H9 (cell line): Measurements from ENCODE around the gene NEAT1. TPM values are rescaled to one million over a fixed set of nuclear protein-coding genes. Genes with fewer than 3 reads are reported as not detected.

Experiments used
- DNase-seq: peaks from one replicate; pipeline ENCODE4 v3.0.0-alpha.2; 2017
- H2AFZ ChIP-seq: one replicate; pipeline ENCODE4 v1.6.1; 2013; ENCODE audit warnings: mild to moderate bottlenecking, low read length, control low read depth, moderate library complexity
- H2AK5ac ChIP-seq: 2 replicates; pipeline ENCODE4 v1.6.1; 2013; ENCODE audit warnings: low read length, control low read depth, mixed read lengths; ENCODE audit not compliant: insufficient read length
- H2BK120ac ChIP-seq: one replicate; pipeline ENCODE4 v1.6.1; 2013; ENCODE audit warnings: low read depth, mild to moderate bottlenecking, low read length, control low read depth, inconsistent platforms; ENCODE audit not compliant: poor library complexity, severe bottlenecking
- H2BK12ac ChIP-seq: 2 replicates; pipeline ENCODE4 v1.6.1; 2013; ENCODE audit warnings: low read length, control low read depth, mixed read lengths, low read depth; ENCODE audit not compliant: insufficient read length
- H2BK15ac ChIP-seq: 2 replicates; pipeline ENCODE4 v1.6.1; 2013; ENCODE audit warnings: low read depth, low read length, control low read depth
- H2BK20ac ChIP-seq: one replicate; pipeline ENCODE4 v1.6.1; 2013; ENCODE audit warnings: low read depth, mild to moderate bottlenecking, low read length, control low read depth, inconsistent platforms; ENCODE audit not compliant: poor library complexity, severe bottlenecking
- H2BK5ac ChIP-seq: 2 replicates; pipeline ENCODE4 v1.6.1; 2013; ENCODE audit warnings: low read length, control low read depth, mixed read lengths; ENCODE audit not compliant: insufficient read length
- H3K14ac ChIP-seq: 2 replicates; pipeline ENCODE4 v1.6.1; 2013; ENCODE audit warnings: low read length, control low read depth; ENCODE audit not compliant: insufficient read depth
- H3K18ac ChIP-seq: 2 replicates; pipeline ENCODE4 v1.6.1; 2013; ENCODE audit warnings: low read depth, mild to moderate bottlenecking, mixed read lengths, low read length, control low read depth; ENCODE audit not compliant: insufficient read length
- H3K23ac ChIP-seq: 2 replicates; pipeline ENCODE4 v1.6.1; 2013; ENCODE audit warnings: low read length, control low read depth, mixed read lengths, low read depth; ENCODE audit not compliant: insufficient read length
- H3K23me2 ChIP-seq: 2 replicates; pipeline ENCODE4 v1.6.1; 2013; ENCODE audit warnings: low read depth, mild to moderate bottlenecking, mixed read lengths, low read length, control low read depth; ENCODE audit not compliant: insufficient read length, poor library complexity, severe bottlenecking
- H3K27ac ChIP-seq: 2 replicates; pipeline ENCODE4 v1.5.1; 2013; ENCODE audit warnings: low read length, control low read depth, mixed read lengths, low read depth; ENCODE audit not compliant: insufficient read length
- H3K27me3 ChIP-seq: 2 replicates; pipeline ENCODE4 v1.6.1; 2013; ENCODE audit warnings: low read length, control low read depth, inconsistent platforms; ENCODE audit not compliant: insufficient read depth
- H3K4ac ChIP-seq: 2 replicates; pipeline ENCODE4 v1.6.1; 2013; ENCODE audit warnings: low read depth, mild to moderate bottlenecking, control low read depth, inconsistent platforms, low read length, moderate library complexity
- H3K4me1 ChIP-seq: 2 replicates; pipeline ENCODE4 v1.6.1; 2013; ENCODE audit warnings: low read length, control low read depth, inconsistent platforms; ENCODE audit not compliant: insufficient read depth
- H3K4me2 ChIP-seq: 2 replicates; pipeline ENCODE4 v1.6.1; 2013; ENCODE audit warnings: low read length, control low read depth, mixed read lengths; ENCODE audit not compliant: insufficient read length, insufficient read depth
- H3K56ac ChIP-seq: 2 replicates; pipeline ENCODE4 v1.6.1; 2013; ENCODE audit warnings: low read depth, mild to moderate bottlenecking, mixed read lengths, low read length, control low read depth; ENCODE audit not compliant: insufficient read length
- H3K79me1 ChIP-seq: 2 replicates; pipeline ENCODE4 v1.6.1; 2013; ENCODE audit warnings: low read depth, mild to moderate bottlenecking, moderate library complexity, low read length, control low read depth, inconsistent platforms; ENCODE audit not compliant: insufficient read depth, poor library complexity, severe bottlenecking
- H3K79me2 ChIP-seq: 2 replicates; pipeline ENCODE4 v1.6.1; 2013; ENCODE audit warnings: low read length, control low read depth, inconsistent platforms; ENCODE audit not compliant: insufficient read depth
- H3K9ac ChIP-seq: 2 replicates; pipeline ENCODE4 v1.6.1; 2013; ENCODE audit warnings: low read length, control low read depth, mixed read lengths; ENCODE audit not compliant: insufficient read length; ENCODE audit errors: extremely low read depth
- H3K9me3 ChIP-seq: one replicate; pipeline ENCODE4 v1.6.1; 2013; ENCODE audit warnings: low read depth, low read length, inconsistent platforms; ENCODE audit not compliant: control insufficient read depth
- H3T11ph ChIP-seq: one replicate; pipeline ENCODE4 v1.6.1; 2013; ENCODE audit warnings: mild to moderate bottlenecking, low read length, control low read depth, inconsistent platforms
- H4K20me1 ChIP-seq: one replicate; pipeline ENCODE4 v1.6.1; 2013; ENCODE audit not compliant: control insufficient read depth, insufficient read length, insufficient read depth
- H4K5ac ChIP-seq: 2 replicates; pipeline ENCODE4 v1.6.1; 2013; ENCODE audit warnings: low read depth, mild to moderate bottlenecking, mixed read lengths, low read length, control low read depth; ENCODE audit not compliant: insufficient read length
- H4K8ac ChIP-seq: replicated peaks from 2 replicates; pipeline ENCODE4 v1.6.1; 2013; ENCODE audit warnings: low read length, control low read depth, mixed read lengths, low read depth; ENCODE audit not compliant: insufficient read length
- H4K91ac ChIP-seq: 2 replicates; pipeline ENCODE4 v1.6.1; 2013; ENCODE audit warnings: low read depth, mild to moderate bottlenecking, moderate library complexity, mixed read lengths, low read length, control low read depth; ENCODE audit not compliant: insufficient read length
- H3K27ac Mint-ChIP-seq, 3 experiments: 2 replicates in 2 of 3; 3 replicates in 1 of 3; pipeline ENCODE4 v1.8.0; 2020 to 2021; ENCODE audit warnings: mixed read lengths in 3 of 3, mild to moderate bottlenecking in 1 of 3, moderate library complexity in 1 of 3
- H3K27me3 Mint-ChIP-seq: 2 replicates; pipeline ENCODE4 v1.8.0; 2021; ENCODE audit warnings: low read depth, mild to moderate bottlenecking, moderate library complexity, mixed read lengths
- H3K36me3 Mint-ChIP-seq, 3 experiments: 2 replicates in 2 of 3; 3 replicates in 1 of 3; pipeline ENCODE4 v1.8.0; 2020 to 2021; ENCODE audit warnings: low read depth in 3 of 3, mixed read lengths in 3 of 3; ENCODE audit not compliant: insufficient read depth in 1 of 3
- H3K4me1 Mint-ChIP-seq, 2 experiments: 2 replicates each; pipeline ENCODE4 v1.8.0; 2020; ENCODE audit warnings: mixed read lengths in 2 of 2
- H3K4me3 Mint-ChIP-seq, 2 experiments: 2 replicates in 1 of 2; 3 replicates in 1 of 2; pipeline ENCODE4 v1.8.0; 2020 to 2021; ENCODE audit warnings: mild to moderate bottlenecking in 2 of 2, mixed read lengths in 2 of 2, moderate library complexity in 1 of 2
- H3K9me3 Mint-ChIP-seq, 2 experiments: 2 replicates in 1 of 2; 3 replicates in 1 of 2; pipeline ENCODE4 v1.8.0; 2020; ENCODE audit warnings: mild to moderate bottlenecking in 2 of 2, mixed read lengths in 2 of 2, moderate library complexity in 1 of 2
- WGBS: extraction: QIAGEN DNeasy Blood & Tissue Kit; methylation state at CpG from one replicate; pipeline ENCODE4 v1.1.7; 2013; ENCODE audit warnings: missing lambda C conversion rate, low lambda C conversion rate, mixed read lengths; ENCODE audit not compliant: insufficient read length; ENCODE audit errors: extremely low coverage; 5-methylcytosine and 5-hydroxymethylcytosine counted together
- total RNA-seq: library from RNA; stranded (reverse); gene quantifications from 2 replicates; pipeline ENCODE4 v1.2.1, GENCODE V29; 2021
- TF ChIP-seq, protein P1 (sequence below): fragments of 200-600 bp; sonication (generic); conservative IDR thresholded peaks from 3 replicates; pipeline ENCODE4 v1.8.0; 2021; ENCODE audit warnings: antibody characterized with exemption, mild to moderate bottlenecking

The NEAT1 gene
- total RNA-seq, 1 experiment from 2014 or later: 12.7 TPM

DNA sequence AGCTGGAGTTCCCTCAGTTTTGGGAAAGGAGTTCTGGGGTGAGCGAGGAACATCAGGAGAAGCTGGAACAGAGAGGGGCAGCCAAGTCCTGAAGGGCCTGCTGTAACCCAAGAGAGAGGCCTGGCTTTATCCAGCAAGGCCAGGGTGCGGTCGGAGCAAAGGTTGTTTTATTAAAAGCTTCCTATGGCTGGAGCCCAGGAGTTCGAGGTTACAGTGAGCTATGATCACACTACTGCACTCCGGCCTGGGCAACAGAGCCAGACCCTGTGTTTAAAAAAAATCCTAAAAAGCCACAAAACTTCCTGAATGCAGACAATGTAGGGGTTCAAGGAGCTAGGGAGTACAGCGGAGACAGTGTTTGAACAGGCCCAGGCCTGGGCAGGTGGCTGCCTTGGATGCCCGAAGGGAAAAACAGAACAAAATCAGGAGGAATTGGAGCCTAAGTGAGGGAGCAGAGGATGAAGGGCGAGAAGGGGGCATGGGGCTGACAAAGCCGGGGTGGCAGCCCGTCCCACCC is 54.1 kb downstream of the NEAT1 start:
- Histone ChIP-seq H4K5ac (peak overlapping the region; percentile 18), H3K79me2 (no peaks in the 10 kb centered on the region), H2BK5ac (no peak overlapping the region), H2BK120ac (no peak overlapping the region), H2BK12ac (peak overlapping the region; percentile 79), H3K4ac (peak overlapping the region; percentile 40), H3K4me1 (peaks cover 9% of the 10 kb centered on the region), H3K56ac (no peak overlapping the region), H3K4me2 (peak overlapping the region; percentile 60), H3K79me1 (no peaks in the 10 kb centered on the region), H3K9ac (peak overlapping the region; percentile 71), H4K91ac (no peak overlapping the region), H3K27me3 (no peaks in the 10 kb centered on the region), H3K9me3 (no peaks in the 10 kb centered on the region), H2BK15ac (no peak overlapping the region), H3T11ph (no peak overlapping the region), H3K23ac (no peak overlapping the region), H3K18ac (peak overlapping the region; percentile 84), H4K20me1 (no peaks in the 10 kb centered on the region), H2BK20ac (no peak overlapping the region), H3K23me2 (peaks cover 10% of the 10 kb centered on the region), H4K8ac (no peak overlapping the region), H3K27ac (no peak overlapping the region), H3K14ac (peak overlapping the region; percentile 92), H2AFZ (no peak overlapping the region), H2AK5ac (no peak overlapping the region)
- peak overlapping the region; percentile 90 to 94 (median 92); a peak in 6 of 7 replicates for H3K27ac Mint-ChIP-seq
- H3K36me3 Mint-ChIP-seq: no peaks in the 10 kb centered on the region
- H3K27me3 Mint-ChIP-seq: peaks cover 1% of the 10 kb centered on the region
- TF ChIP-seq, protein P1, sequence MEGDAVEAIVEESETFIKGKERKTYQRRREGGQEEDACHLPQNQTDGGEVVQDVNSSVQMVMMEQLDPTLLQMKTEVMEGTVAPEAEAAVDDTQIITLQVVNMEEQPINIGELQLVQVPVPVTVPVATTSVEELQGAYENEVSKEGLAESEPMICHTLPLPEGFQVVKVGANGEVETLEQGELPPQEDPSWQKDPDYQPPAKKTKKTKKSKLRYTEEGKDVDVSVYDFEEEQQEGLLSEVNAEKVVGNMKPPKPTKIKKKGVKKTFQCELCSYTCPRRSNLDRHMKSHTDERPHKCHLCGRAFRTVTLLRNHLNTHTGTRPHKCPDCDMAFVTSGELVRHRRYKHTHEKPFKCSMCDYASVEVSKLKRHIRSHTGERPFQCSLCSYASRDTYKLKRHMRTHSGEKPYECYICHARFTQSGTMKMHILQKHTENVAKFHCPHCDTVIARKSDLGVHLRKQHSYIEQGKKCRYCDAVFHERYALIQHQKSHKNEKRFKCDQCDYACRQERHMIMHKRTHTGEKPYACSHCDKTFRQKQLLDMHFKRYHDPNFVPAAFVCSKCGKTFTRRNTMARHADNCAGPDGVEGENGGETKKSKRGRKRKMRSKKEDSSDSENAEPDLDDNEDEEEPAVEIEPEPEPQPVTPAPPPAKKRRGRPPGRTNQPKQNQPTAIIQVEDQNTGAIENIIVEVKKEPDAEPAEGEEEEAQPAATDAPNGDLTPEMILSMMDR: no peak
- peaks cover 28 to 37% of the 10 kb centered on the region in 2 experiments for H3K4me1 Mint-ChIP-seq
- no peak for DNase-seq
- H3K9me3 Mint-ChIP-seq: no peaks in the 10 kb centered on the region; a peak in 1 of 5 replicates
- peak overlapping the region; percentile 76 to 78 for H3K4me3 Mint-ChIP-seq
- WGBS: no CpG with 5 or more reads among the region's 10 CpGs
